ENCODE results near the gene PEX26.
"Not testable (repeated sequence)": the region's sequence is repeated elsewhere in the genome, so short reads cannot be mapped to it uniquely, and the experiment has no call there.

- peak; percentile 55; the same call in 1 of the 2 replicates for TF ChIP-seq CTCF (conservative IDR thresholded peaks at IDR 0.05; ENCODE audit: low read length)
- not testable (repeated sequence) for TF ChIP-seq EZH2phosphoT487 (IDR thresholded peaks at IDR 0.05; ENCODE audit: borderline replicate concordance, low read depth, low read length)
These were observed 6.4 kb upstream of the PEX26 start for GRCh38 chr22:18071307-18071967.
